Fibroblast of lung (primary cell): ENCODE measurements around the gene NAPB.

ENCODE experiments used
- EZH2 ChIP-seq: IDR thresholded peaks from 2 replicates; pipeline ENCODE4 v1.5.1; 2012; ENCODE audit warnings: low read length, control low read depth, mild to moderate bottlenecking; ENCODE audit errors: missing control alignments
- TF ChIP-seq, protein P1 (sequence below), 2 donors: IDR thresholded peaks in 1 of 2; conservative IDR thresholded peaks in 1 of 2; 1 replicate in 1 of 2; 2 replicates in 1 of 2; pipeline ENCODE4 v1.5.1; 2011 to 2012; ENCODE audit warnings: low read length in 2 of 2, control low read depth in 1 of 2, inconsistent platforms in 1 of 2, low read depth in 1 of 2, mild to moderate bottlenecking in 1 of 2

- TF ChIP-seq EZH2: no peak
- TF ChIP-seq, protein P1, sequence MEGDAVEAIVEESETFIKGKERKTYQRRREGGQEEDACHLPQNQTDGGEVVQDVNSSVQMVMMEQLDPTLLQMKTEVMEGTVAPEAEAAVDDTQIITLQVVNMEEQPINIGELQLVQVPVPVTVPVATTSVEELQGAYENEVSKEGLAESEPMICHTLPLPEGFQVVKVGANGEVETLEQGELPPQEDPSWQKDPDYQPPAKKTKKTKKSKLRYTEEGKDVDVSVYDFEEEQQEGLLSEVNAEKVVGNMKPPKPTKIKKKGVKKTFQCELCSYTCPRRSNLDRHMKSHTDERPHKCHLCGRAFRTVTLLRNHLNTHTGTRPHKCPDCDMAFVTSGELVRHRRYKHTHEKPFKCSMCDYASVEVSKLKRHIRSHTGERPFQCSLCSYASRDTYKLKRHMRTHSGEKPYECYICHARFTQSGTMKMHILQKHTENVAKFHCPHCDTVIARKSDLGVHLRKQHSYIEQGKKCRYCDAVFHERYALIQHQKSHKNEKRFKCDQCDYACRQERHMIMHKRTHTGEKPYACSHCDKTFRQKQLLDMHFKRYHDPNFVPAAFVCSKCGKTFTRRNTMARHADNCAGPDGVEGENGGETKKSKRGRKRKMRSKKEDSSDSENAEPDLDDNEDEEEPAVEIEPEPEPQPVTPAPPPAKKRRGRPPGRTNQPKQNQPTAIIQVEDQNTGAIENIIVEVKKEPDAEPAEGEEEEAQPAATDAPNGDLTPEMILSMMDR (conservative IDR thresholded peaks at IDR 0.05 in 1 of 2, IDR thresholded peaks at IDR 0.05 in 1 of 2; ENCODE audit: low read depth in 1 of 2, low read length in 2 of 2): no peak
These were observed 35.6 kb upstream of the NAPB start for GRCh38 chr20:23456873-23457272.
